ENCODE data around the gene CLASP1.
"Not testable (repeated sequence)": the region's sequence is repeated elsewhere in the genome, so short reads cannot be mapped to it uniquely, and the experiment has no call there.

Gene CLASP1

DNA sequence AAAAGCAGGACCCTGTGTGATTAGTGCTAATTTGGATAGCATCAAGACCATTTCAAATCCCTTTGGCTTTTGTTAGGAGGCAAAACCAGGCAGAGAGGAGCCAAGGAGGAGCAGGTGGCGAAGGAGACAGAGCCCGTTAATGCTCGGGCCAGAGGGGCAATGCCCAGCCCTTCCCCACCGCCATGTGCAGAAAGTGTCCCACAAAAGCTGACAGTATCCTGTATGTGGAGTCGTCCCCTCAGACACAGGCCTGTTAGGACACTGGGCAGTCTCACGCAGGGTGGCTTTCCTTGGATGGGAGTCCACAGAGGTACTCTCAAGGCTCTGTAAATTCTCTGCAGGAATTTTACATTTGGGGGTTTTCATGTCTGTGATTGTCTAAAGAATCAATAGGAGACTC is 319.5 kb downstream of the CLASP1 start:
- DNase-seq (ENCODE audit: low spot score), result no peak
- TF ChIP-seq, protein P1, sequence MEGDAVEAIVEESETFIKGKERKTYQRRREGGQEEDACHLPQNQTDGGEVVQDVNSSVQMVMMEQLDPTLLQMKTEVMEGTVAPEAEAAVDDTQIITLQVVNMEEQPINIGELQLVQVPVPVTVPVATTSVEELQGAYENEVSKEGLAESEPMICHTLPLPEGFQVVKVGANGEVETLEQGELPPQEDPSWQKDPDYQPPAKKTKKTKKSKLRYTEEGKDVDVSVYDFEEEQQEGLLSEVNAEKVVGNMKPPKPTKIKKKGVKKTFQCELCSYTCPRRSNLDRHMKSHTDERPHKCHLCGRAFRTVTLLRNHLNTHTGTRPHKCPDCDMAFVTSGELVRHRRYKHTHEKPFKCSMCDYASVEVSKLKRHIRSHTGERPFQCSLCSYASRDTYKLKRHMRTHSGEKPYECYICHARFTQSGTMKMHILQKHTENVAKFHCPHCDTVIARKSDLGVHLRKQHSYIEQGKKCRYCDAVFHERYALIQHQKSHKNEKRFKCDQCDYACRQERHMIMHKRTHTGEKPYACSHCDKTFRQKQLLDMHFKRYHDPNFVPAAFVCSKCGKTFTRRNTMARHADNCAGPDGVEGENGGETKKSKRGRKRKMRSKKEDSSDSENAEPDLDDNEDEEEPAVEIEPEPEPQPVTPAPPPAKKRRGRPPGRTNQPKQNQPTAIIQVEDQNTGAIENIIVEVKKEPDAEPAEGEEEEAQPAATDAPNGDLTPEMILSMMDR (IDR thresholded peaks at IDR 0.05; ENCODE audit: extremely low read depth, insufficient read depth, missing control alignments), result no peak
- in situ Hi-C loops (cut with MboI; ENCODE audit: low pct_unique_long_range_greater_than_20kb, low sequenced_read_pairs, unreplicated experiment), result loop anchor here (25.0 kb wide), 1 partner anchor 242 kb away; no protein-coding TSS in a partner anchor

GRCh38 chr2:121326628-121327027 is 322.6 kb downstream of the CLASP1 start:
- in situ Hi-C loops (cut with MboI; ENCODE audit: low pct_unique_long_range_greater_than_20kb, low sequenced_read_pairs, unreplicated experiment), result loop anchor here (25.0 kb wide), 1 partner anchor 239 kb away; no protein-coding TSS in a partner anchor

DNA sequence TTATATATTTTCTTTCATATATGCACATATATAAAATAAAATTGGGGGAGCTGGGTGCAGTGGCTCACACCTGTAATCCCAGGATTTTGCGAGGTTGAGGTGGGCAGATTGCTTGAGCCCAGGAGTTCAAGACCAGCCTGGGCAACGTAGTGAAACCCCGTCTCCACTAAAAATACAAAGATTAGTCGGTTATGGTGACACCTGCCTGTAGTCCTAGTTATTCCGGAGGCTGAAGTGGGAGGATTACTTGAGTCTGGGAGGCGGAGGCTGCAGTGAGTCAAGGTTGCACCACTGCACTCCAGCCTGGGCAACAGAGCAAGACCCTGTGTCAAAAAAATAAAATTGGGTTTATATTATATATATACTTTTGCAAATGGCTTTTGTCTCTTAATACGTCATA is 324.7 kb downstream of the CLASP1 start:
- no peak for DNase-seq (ENCODE audit: low spot score)
- TF ChIP-seq, protein P1 (IDR thresholded peaks at IDR 0.05; ENCODE audit: extremely low read depth, insufficient read depth, missing control alignments), result no peak
- in situ Hi-C loops (cut with MboI; ENCODE audit: low pct_unique_long_range_greater_than_20kb, low sequenced_read_pairs, unreplicated experiment), result no loop called here

More at GRCh38 chr2:121326628-121327027, 322.6 kb downstream of the CLASP1 start:
- DNase-seq (ENCODE audit: low spot score), result no peak
- TF ChIP-seq, protein P1 (IDR thresholded peaks at IDR 0.05; ENCODE audit: extremely low read depth, insufficient read depth, missing control alignments), result no peak

DNA sequence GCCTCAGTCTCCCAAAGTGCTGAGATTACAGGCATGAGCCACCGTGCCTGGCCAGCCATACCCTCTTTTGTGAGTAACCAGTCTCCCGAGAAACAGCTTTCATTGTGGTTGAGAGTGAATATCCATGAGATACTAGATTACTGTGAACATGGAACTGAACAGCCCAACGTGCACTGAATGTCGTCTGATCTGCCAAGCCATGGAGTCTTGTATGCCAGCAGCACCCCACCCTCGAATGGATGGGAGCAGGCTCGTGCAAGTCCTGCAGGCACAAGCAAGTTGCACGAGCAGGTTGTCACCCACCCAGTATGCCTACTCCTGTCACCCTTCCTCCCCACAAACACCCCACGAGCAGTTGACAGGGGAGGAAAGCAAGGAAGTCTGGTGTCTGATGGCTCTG is 327.8 kb downstream of the CLASP1 start:
- in situ Hi-C loops (cut with MboI; ENCODE audit: low pct_unique_long_range_greater_than_20kb, low sequenced_read_pairs, unreplicated experiment), result no loop called here
- TF ChIP-seq, protein P1 (IDR thresholded peaks at IDR 0.05; ENCODE audit: extremely low read depth, insufficient read depth, missing control alignments), result no peak
- no peak for DNase-seq (ENCODE audit: low spot score)

DNA sequence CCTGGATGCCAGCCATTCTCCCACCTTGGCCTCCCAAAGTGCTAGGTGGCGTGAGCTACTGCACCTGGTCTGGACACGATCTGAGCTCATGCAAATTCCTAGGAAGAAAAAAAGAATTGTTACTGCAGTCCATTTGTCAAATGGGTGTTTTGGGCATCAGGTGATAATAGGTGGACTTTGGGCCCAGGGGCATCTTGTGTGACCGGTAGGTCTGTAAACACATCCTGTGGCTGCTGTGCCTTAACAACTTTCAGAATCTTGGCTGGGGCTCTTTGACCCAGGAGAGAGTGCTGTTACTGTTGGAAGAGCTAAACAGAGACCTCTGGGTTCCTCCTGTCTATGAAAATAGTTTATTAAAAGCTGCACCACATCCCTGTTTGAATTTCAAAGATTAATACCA is 329.3 kb downstream of the CLASP1 start:
- TF ChIP-seq, protein P1 (IDR thresholded peaks at IDR 0.05; ENCODE audit: extremely low read depth, insufficient read depth, missing control alignments), result no peak
- no peak for DNase-seq (ENCODE audit: low spot score)
- in situ Hi-C loops (cut with MboI; ENCODE audit: low pct_unique_long_range_greater_than_20kb, low sequenced_read_pairs, unreplicated experiment), result no loop called here

DNA sequence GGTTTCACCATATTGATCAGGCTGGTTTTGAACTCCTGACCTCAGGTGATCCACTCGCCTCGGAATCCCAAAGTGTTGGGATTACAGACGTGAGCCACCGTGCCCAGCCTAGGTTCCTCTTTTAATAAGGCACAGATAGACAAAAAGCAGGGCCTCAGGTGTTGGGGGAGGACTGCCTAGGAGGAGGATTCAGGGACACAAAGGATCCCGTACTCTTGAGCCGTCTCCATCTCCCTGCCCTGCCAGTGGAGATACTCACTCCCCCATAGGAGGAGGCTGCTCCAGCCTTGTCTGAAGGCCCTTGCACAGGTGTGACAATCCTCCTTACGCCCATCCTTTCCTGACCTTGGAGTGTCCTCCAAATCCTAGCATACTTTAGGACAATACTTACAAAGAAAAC is 332.3 kb downstream of the CLASP1 start:
- in situ Hi-C loops (cut with MboI; ENCODE audit: low pct_unique_long_range_greater_than_20kb, low sequenced_read_pairs, unreplicated experiment), result no loop called here
- no peak for DNase-seq (ENCODE audit: low spot score)
- TF ChIP-seq, protein P1 (IDR thresholded peaks at IDR 0.05; ENCODE audit: extremely low read depth, insufficient read depth, missing control alignments), result no peak

- in situ Hi-C loops (cut with MboI; ENCODE audit: low pct_unique_long_range_greater_than_20kb, low sequenced_read_pairs, unreplicated experiment); DNase-seq (ENCODE audit: low spot score): not testable (repeated sequence)
Measured at GRCh38 chr2:121313701-121314100, 335.6 kb downstream of the CLASP1 start.
